ENCODE measurements around the gene ZBTB49.

GRCh38 chr4:4268776-4269175, 21.3 kb upstream of the ZBTB49 start:
- TF ChIP-seq, protein P1, sequence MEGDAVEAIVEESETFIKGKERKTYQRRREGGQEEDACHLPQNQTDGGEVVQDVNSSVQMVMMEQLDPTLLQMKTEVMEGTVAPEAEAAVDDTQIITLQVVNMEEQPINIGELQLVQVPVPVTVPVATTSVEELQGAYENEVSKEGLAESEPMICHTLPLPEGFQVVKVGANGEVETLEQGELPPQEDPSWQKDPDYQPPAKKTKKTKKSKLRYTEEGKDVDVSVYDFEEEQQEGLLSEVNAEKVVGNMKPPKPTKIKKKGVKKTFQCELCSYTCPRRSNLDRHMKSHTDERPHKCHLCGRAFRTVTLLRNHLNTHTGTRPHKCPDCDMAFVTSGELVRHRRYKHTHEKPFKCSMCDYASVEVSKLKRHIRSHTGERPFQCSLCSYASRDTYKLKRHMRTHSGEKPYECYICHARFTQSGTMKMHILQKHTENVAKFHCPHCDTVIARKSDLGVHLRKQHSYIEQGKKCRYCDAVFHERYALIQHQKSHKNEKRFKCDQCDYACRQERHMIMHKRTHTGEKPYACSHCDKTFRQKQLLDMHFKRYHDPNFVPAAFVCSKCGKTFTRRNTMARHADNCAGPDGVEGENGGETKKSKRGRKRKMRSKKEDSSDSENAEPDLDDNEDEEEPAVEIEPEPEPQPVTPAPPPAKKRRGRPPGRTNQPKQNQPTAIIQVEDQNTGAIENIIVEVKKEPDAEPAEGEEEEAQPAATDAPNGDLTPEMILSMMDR (IDR thresholded peaks at IDR 0.05) = no peak
- TF ChIP-seq POLR2A (IDR thresholded peaks at IDR 0.05) (no peak), EP300 (IDR thresholded peaks at IDR 0.05) (no peak)

Data from ovary (tissue), 3 donors.